CD14-positive monocyte (primary cell): ENCODE measurements around the gene RNF17. TPM values are rescaled to one million over a fixed set of nuclear protein-coding genes. Genes with fewer than 3 reads are reported as not detected.

Experiments used
- DNase-seq, 3 donors: peaks; one replicate each; pipeline ENCODE4 v3.0.0-alpha.2; 2011 to 2022
- H2AFZ ChIP-seq: 2 replicates; pipeline ENCODE4 v1.6.0; 2012; ENCODE audit warnings: mild to moderate bottlenecking, low read depth, low read length, inconsistent platforms; ENCODE audit not compliant: insufficient read depth, poor library complexity, severe bottlenecking
- H3K27ac ChIP-seq, 2 donors: 1 replicate in 1 of 2; 2 replicates in 1 of 2; pipeline ENCODE4 v1.5.1; 2012 to 2013; ENCODE audit warnings: low read length in 2 of 2, control low read depth in 1 of 2, inconsistent platforms in 1 of 2, low read depth in 1 of 2, mild to moderate bottlenecking in 1 of 2
- H3K27me3 ChIP-seq, 2 donors: one replicate each; pipeline versions ENCODE4 v1.6.0 to v1.6.1; 2011 to 2013; ENCODE audit warnings: low read length in 2 of 2; ENCODE audit not compliant: control insufficient read depth in 2 of 2, insufficient read depth in 2 of 2
- H3K36me3 ChIP-seq, 2 donors: replicated peaks in 1 of 2; 1 replicate in 1 of 2; 2 replicates in 1 of 2; pipeline versions ENCODE4 v1.5.1 to v1.6.1; 2012 to 2013; ENCODE audit warnings: low read length in 2 of 2, control low read depth in 1 of 2, inconsistent platforms in 1 of 2, mild to moderate bottlenecking in 1 of 2; ENCODE audit not compliant: insufficient read depth in 2 of 2, control insufficient read depth in 1 of 2
- H3K4me1 ChIP-seq, 2 donors: 1 replicate in 1 of 2; 2 replicates in 1 of 2; pipeline versions ENCODE4 v1.5.1 to v1.6.1; 2012 to 2013; ENCODE audit warnings: low read length in 2 of 2, control low read depth in 1 of 2, inconsistent platforms in 1 of 2, mild to moderate bottlenecking in 1 of 2, moderate library complexity in 1 of 2; ENCODE audit not compliant: insufficient read depth in 2 of 2, control insufficient read depth in 1 of 2
- H3K4me2 ChIP-seq: replicated peaks from 2 replicates; pipeline ENCODE3; 2012; ENCODE audit warnings: low read length, moderate library complexity, mild to moderate bottlenecking; ENCODE audit not compliant: poor library complexity, severe bottlenecking; ENCODE audit errors: extremely low read depth
- H3K4me3 ChIP-seq, 3 experiments: fragments of 200-600 bp in 1 of 3; sonication (generic) in 1 of 3; replicated peaks in 1 of 3; 1 replicate in 2 of 3; 2 replicates in 1 of 3; pipeline ENCODE4 v1.5.1; 2011 to 2013; ENCODE audit warnings: low read length in 3 of 3, mild to moderate bottlenecking in 3 of 3, control low read depth in 2 of 3, low read depth in 2 of 3, inconsistent platforms in 1 of 3, moderate library complexity in 1 of 3
- H3K79me2 ChIP-seq: 2 replicates; pipeline ENCODE4 v1.6.0; 2012; ENCODE audit warnings: mild to moderate bottlenecking, control low read depth, inconsistent platforms, low read length, moderate library complexity; ENCODE audit not compliant: insufficient read depth
- H3K9ac ChIP-seq: 2 replicates; pipeline ENCODE4 v1.6.0; 2017; ENCODE audit warnings: low read length, mild to moderate bottlenecking; ENCODE audit not compliant: insufficient read depth, poor library complexity, severe bottlenecking
- H3K9me3 ChIP-seq, 2 donors: replicated peaks in 1 of 2; 1 replicate in 1 of 2; 2 replicates in 1 of 2; pipeline versions ENCODE4 v1.5.1 to v1.6.1; 2012 to 2013; ENCODE audit warnings: low read length in 2 of 2, control low read depth in 1 of 2; ENCODE audit not compliant: control insufficient read depth in 1 of 2, insufficient read depth in 1 of 2
- H4K20me1 ChIP-seq: 2 replicates; pipeline ENCODE4 v1.6.0; 2012; ENCODE audit warnings: mild to moderate bottlenecking, low read length, control low read depth, moderate library complexity; ENCODE audit not compliant: insufficient read depth
- H3K27ac Mint-ChIP-seq, 7 donors: one replicate each; pipeline ENCODE4 v1.8.0; 2020; ENCODE audit warnings: mild to moderate bottlenecking in 7 of 7, mixed read lengths in 7 of 7, moderate library complexity in 6 of 7, inconsistent platforms in 2 of 7
- H3K27me3 Mint-ChIP-seq, 3 donors: one replicate each; pipeline ENCODE4 v1.8.0; 2021 to 2022; ENCODE audit warnings: low read depth in 3 of 3, mild to moderate bottlenecking in 3 of 3, mixed read lengths in 3 of 3, moderate library complexity in 3 of 3, inconsistent platforms in 1 of 3
- H3K36me3 Mint-ChIP-seq, 2 donors: one replicate each; pipeline ENCODE4 v1.8.0; 2020; ENCODE audit warnings: mixed read lengths in 2 of 2, inconsistent platforms in 1 of 2, mild to moderate bottlenecking in 1 of 2
- H3K4me1 Mint-ChIP-seq: one replicate; pipeline ENCODE4 v1.8.0; 2020; ENCODE audit warnings: mild to moderate bottlenecking, mixed read lengths
- H3K4me3 Mint-ChIP-seq, 2 donors: one replicate each; pipeline ENCODE4 v1.8.0; 2020; ENCODE audit warnings: mild to moderate bottlenecking in 2 of 2, mixed read lengths in 2 of 2, moderate library complexity in 1 of 2
- H3K9me3 Mint-ChIP-seq, 7 donors: one replicate each; pipeline ENCODE4 v1.8.0; 2020 to 2022; ENCODE audit warnings: mixed read lengths in 7 of 7, mild to moderate bottlenecking in 6 of 7, moderate library complexity in 6 of 7, inconsistent platforms in 2 of 7
- CTCF ChIP-seq: fragments of 200-600 bp; IDR thresholded peaks from one replicate; pipeline ENCODE4 v1.8.0; 2022; ENCODE audit warnings: antibody characterized with exemption, mild to moderate bottlenecking
- WGBS: methylation state at CpG from one replicate; pipeline ENCODE4 v1.1.5; 2013; ENCODE audit warnings: missing lambda C conversion rate; ENCODE audit not compliant: insufficient coverage; 5-methylcytosine and 5-hydroxymethylcytosine counted together
- intact Hi-C, 2 donors: fragments of 100-400 bp; cut with micrococcal nuclease; formaldehyde crosslinking; loops; one replicate each; pipeline versions ENCODE4 v1.15.0 to v1.15.1; 2023
- polyA plus RNA-seq, 3 donors: library from polyadenylated mRNA; depleted of rRNA in 1 of 3; unstranded in 2 of 3; stranded (reverse) in 1 of 3; fragments of 300-500 nt in 2 of 3; fragments of >200 nt in 1 of 3; fragmentation: Illumina TruSeq in 2 of 3; gene quantifications; 1 replicate in 2 of 3; 2 replicates in 1 of 3; pipeline ENCODE4 v1.2.3, GENCODE V29; 2012 to 2021

Gene RNF17
- polyA plus RNA-seq, 3 donors = not detected

- no peak for TF ChIP-seq CTCF
- H3K27ac ChIP-seq = no peak overlapping the region
- intact Hi-C loops = no loop called here
- 83% methylated on average over 1 of the region's 3 CpGs for WGBS
- no peak overlapping the region for H3K9ac ChIP-seq
- H4K20me1 ChIP-seq = no peaks in the 10 kb centered on the region
- no peak overlapping the region for H3K4me3 ChIP-seq
- H3K36me3 Mint-ChIP-seq = no peaks in the 10 kb centered on the region
- H3K4me2 ChIP-seq = no peak overlapping the region
- H3K4me3 Mint-ChIP-seq = no peak overlapping the region
- H3K27ac Mint-ChIP-seq = no peak overlapping the region
- no peaks in the 10 kb centered on the region for H3K36me3 ChIP-seq
- peaks cover 2 to 11% (median 6%) of the 10 kb centered on the region in 7 donors for H3K9me3 Mint-ChIP-seq
- H3K27me3 Mint-ChIP-seq = peaks cover 0 to 8% (median 5%) of the 10 kb centered on the region in 3 donors
- no peaks in the 10 kb centered on the region for H3K4me1 Mint-ChIP-seq
- peaks cover 0 to 4% of the 10 kb centered on the region in 2 donors for H3K27me3 ChIP-seq
- no peak overlapping the region for H2AFZ ChIP-seq
- no peaks in the 10 kb centered on the region for H3K4me1 ChIP-seq
- no peaks in the 10 kb centered on the region for H3K79me2 ChIP-seq
- no peak for DNase-seq
- H3K9me3 ChIP-seq = peaks cover 4 to 7% of the 10 kb centered on the region in 2 donors
These were observed 24.6 kb downstream of the RNF17 start for GRCh38 chr13:24788538-24788937.

DNA sequence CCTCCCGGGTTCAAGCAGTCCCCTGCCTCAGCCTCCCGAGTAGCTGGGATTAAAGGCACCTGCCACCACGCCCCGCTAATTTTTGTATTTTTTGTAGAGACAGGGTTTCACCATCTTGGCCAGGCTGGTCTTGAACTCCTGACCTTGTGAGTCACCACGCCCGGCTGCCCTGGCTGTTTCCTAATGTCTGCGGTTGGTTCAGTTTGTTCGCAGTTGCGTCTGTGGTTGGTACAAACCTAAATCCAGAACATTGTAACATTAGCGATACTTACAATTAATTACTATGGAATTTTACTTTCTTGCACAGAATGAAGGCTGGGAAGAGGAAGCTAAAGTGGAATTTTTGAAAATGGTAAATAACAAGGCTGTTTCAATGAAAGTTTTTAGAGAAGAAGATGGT is 38.1 kb downstream of the RNF17 start:
- H3K4me3 Mint-ChIP-seq = no peak overlapping the region
- intact Hi-C loops = no loop called here
- H3K9me3 Mint-ChIP-seq = no peaks in the 10 kb centered on the region

More for the DNA sequence above, 38.1 kb downstream of the RNF17 start:
- H3K4me2 ChIP-seq = no peak overlapping the region
- no peak for TF ChIP-seq CTCF
- no peaks in the 10 kb centered on the region for H3K79me2 ChIP-seq
- DNase-seq = no peak
- Mint-ChIP-seq H3K27me3 (peaks cover 7 to 12% (median 10%) of the 10 kb centered on the region in 3 donors), H3K4me1 (no peaks in the 10 kb centered on the region), H3K36me3 (no peaks in the 10 kb centered on the region), H3K27ac (no peak overlapping the region)
- no peak overlapping the region for H3K9ac ChIP-seq
- no peaks in the 10 kb centered on the region for H3K36me3 ChIP-seq
- H3K27me3 ChIP-seq = peaks cover 0 to 2% of the 10 kb centered on the region in 2 donors
- H3K9me3 ChIP-seq = no peaks in the 10 kb centered on the region
- H3K27ac ChIP-seq = no peak overlapping the region
- no peaks in the 10 kb centered on the region for H3K4me1 ChIP-seq
- H3K4me3 ChIP-seq = no peak overlapping the region
- no peak overlapping the region for H2AFZ ChIP-seq
- 93% methylated on average over 6 of the region's 10 CpGs for WGBS
- no peaks in the 10 kb centered on the region for H4K20me1 ChIP-seq
